ENCODE measurements around the gene HS6ST3.

The HS6ST3 gene

DNA sequence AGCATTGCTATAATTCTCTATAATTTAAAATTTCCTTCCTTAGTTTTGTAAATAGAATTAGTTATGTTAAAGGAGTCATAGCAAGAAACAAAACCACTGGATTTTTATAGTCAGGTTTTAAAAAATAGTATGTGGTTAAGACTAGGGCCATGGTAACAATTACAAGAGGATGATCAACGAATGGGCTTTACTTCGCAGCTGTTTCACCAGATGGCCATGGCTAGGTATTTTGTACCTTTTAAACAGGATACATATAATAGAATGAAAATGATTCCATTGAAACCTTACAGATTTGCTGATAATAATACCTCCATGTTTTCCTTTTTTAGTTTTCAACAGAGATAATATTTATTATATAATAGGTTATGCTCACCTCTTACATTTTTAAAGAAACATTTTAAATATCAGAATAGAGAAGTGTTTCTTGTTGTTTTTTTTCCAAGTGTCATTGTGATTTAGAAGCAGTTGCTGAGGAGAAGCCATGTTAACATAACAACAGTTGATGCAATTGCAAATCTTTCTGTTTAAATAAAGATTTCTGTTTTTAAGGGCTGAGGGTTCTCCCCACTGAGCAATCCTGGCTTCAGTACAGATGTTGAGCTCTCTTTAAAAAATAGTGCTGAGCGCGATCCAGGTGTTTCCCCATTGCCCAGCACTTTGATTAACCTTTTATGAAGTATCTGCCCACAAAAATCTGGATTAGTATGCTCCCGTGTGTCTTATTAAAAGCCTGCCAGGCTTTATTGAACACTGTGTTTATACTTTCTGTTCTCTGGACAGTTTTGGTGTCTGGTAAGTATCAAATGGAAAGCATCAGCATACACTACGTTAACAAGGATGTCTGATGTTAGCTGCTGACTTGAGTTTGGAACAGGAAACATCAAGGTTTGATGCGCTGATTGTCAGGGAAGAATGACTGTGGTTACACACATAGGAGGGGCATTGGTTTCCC is 205.3 kb downstream of the HS6ST3 start:
- ATAC-seq: no peak
- no peaks in the 10 kb centered on the region for H3K36me3 Mint-ChIP-seq
- H3K4me1 Mint-ChIP-seq: no peaks in the 10 kb centered on the region
- H3K4me3 Mint-ChIP-seq: no peak overlapping the region
- H3K9me3 Mint-ChIP-seq: no peaks in the 10 kb centered on the region
- no peaks in the 10 kb centered on the region for H3K27me3 Mint-ChIP-seq
- no peak overlapping the region for H3K27ac Mint-ChIP-seq

DNA sequence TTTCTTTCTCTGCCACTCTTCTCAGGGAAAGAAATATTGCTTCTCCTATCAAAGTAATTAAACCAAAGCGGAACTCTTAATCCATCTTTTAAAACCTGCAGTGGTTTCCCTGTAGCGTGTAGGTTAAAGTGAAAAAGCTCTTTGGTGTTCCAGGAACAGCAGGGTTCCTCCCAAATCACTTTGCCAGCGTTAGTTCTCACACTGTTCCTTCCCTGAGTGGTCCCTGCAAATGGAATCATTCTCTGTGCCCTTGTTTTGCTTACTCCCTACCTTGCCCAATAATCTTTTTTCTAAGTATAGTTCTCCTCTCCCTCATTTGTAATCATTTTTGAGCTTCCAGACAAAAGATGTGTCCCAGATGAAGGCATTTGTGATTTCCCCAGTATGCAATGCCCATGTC is 207.5 kb downstream of the HS6ST3 start:
- Mint-ChIP-seq H3K27me3 (no peaks in the 10 kb centered on the region), H3K36me3 (no peaks in the 10 kb centered on the region), H3K4me1 (no peaks in the 10 kb centered on the region), H3K27ac (no peak overlapping the region), H3K4me3 (no peak overlapping the region), H3K9me3 (no peaks in the 10 kb centered on the region)
- ATAC-seq: no peak

DNA sequence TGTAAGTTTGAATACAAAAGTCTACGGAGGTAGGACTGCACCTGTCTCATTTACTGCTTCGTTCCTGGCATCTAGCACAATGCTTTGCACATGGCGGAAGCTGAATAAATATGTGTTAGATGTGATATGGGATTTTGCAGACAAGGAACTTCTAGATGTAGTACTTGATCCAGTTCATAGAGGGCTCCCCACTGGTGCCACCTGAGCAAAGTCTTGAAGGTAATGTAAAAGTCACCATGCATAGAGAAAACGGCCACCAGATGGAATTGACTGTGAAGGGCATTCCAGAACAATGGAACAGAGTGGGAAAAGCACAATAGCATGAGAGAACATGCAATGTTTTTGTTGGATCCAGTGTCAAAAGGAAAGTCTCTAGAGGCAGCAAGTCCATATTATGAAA is 209.3 kb downstream of the HS6ST3 start:
- no peak for ATAC-seq
- Mint-ChIP-seq H3K36me3 (no peaks in the 10 kb centered on the region), H3K4me1 (no peaks in the 10 kb centered on the region), H3K27me3 (no peaks in the 10 kb centered on the region), H3K9me3 (peaks cover 3% of the 10 kb centered on the region), H3K27ac (no peak overlapping the region), H3K4me3 (no peak overlapping the region)

DNA sequence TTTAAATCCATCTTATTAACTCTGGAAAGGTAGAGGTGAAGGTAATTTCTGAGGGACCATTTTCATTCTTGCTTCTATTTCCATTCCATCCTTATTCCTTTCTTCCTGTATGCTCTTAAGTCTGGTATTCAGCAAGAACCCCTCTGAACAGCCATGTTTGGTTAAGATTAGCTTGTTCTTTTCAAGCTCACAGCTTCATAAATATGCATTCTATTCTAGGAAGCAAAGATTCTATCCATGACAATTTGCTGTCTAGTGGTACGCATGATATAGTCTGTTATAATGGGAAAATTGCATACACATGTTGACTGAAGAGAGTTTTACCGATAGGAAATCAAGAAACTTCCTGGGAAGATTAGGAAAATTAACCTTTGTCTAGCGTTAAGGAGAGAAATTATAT is 218.7 kb downstream of the HS6ST3 start:
- H3K4me1 Mint-ChIP-seq: no peaks in the 10 kb centered on the region
- H3K4me3 Mint-ChIP-seq: no peak overlapping the region
- H3K27me3 Mint-ChIP-seq: no peaks in the 10 kb centered on the region
- no peak overlapping the region for H3K27ac Mint-ChIP-seq
- H3K36me3 Mint-ChIP-seq: no peaks in the 10 kb centered on the region
- ATAC-seq: no peak
- H3K9me3 Mint-ChIP-seq: peaks cover 3% of the 10 kb centered on the region

DNA sequence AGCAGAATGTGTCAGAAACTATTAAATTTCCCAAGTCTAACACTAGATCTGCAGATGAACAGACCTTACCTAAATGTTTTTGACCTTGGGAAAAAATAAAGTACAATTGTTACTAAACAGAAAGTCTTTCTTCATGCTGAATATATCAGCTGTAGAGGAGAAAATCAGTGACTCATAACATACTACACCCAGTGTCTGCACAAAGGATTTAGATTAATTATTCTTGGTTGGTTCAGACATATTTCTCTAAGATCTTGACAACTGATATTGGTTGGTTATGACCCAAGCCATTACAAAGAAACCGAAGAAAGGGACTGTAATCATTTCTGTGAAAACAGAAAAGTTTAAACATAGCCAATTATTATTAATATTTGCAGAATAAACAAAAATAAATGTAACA is 225.1 kb downstream of the HS6ST3 start:
- H3K4me1 Mint-ChIP-seq: no peaks in the 10 kb centered on the region
- peaks cover 6% of the 10 kb centered on the region for H3K9me3 Mint-ChIP-seq
- no peak for ATAC-seq
- H3K27me3 Mint-ChIP-seq: no peaks in the 10 kb centered on the region
- no peak overlapping the region for H3K27ac Mint-ChIP-seq
- H3K4me3 Mint-ChIP-seq: no peak overlapping the region
- H3K36me3 Mint-ChIP-seq: no peaks in the 10 kb centered on the region

DNA sequence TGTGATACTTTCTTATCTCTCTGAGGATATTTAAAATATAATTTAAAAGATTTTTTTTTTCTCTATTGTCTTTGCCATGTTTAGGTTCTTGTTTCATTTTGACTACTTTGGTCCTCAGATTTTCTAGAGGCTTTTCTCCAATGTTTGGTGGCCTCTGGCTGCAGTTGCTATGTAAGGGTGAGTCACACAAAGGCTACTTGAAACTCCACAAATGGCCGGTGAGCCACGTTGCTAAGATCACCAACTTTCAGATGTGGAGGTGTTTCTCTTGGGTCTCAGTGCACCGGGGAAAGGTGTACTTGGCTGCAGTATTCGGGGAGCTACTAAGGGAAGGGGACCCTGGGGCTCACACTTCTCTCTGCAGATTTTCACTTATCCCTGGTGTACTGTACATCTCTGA is 248.1 kb downstream of the HS6ST3 start:
- no peak for ATAC-seq
- Mint-ChIP-seq H3K27ac (no peak overlapping the region), H3K9me3 (peaks cover 2% of the 10 kb centered on the region), H3K36me3 (no peaks in the 10 kb centered on the region), H3K4me1 (no peaks in the 10 kb centered on the region), H3K4me3 (no peak overlapping the region), H3K27me3 (no peaks in the 10 kb centered on the region)

DNA sequence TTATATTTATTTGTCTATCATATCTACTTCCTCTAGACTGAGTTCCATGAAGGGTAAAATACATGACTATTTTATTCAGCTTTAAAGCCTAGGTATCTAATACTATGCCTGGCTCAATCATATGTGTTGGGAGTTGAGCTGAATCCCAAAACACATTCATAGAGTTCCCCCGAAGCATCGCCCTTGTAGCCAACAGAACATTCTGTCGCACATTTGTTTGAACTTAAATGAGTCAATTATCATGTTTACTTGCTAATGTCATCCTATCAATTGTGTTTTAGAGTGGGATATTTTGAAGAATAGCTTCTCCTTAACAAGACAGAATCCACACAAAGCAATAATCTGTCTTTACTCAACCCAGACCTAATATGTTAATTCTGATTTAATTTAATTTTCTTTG is 252.4 kb downstream of the HS6ST3 start:
- no peak overlapping the region for H3K4me3 Mint-ChIP-seq
- no peak for ATAC-seq

DNA sequence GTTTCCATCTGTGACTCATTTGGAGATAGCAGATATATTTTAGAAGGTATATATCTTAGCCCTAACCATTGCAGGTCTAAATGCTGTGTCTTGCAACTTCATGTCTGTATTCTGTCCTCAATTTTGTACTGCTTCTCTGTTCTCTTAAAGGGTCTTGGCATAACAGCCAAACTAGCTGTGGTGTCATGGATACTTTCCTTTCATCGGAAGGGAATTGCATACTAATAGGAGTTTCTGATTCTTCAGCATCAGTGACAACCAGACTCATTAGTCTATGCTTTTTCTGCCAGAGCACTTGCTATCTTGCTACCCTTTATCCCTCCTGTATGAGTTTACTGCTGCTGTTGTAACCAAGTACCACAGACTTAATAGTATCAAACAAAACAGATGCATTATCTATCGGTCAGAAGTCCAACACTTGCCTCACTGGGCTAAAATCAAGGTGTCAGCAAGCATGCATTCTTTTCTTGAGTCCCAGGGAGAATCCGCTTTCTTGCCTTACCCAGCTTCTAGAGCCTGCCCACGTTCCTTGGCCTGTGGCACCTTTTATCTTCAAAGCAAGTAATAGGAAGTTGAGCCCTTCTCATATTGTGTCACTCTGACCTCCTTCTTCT is 253.1 kb downstream of the HS6ST3 start:
- Mint-ChIP-seq H3K4me1 (no peaks in the 10 kb centered on the region), H3K4me3 (no peak overlapping the region), H3K27me3 (no peaks in the 10 kb centered on the region), H3K36me3 (no peaks in the 10 kb centered on the region), H3K27ac (no peak overlapping the region), H3K9me3 (peaks cover 1% of the 10 kb centered on the region)
- no peak for ATAC-seq

More for the DNA sequence above, 252.4 kb downstream of the HS6ST3 start:
- Mint-ChIP-seq H3K4me1 (no peaks in the 10 kb centered on the region), H3K9me3 (peaks cover 2% of the 10 kb centered on the region), H3K36me3 (no peaks in the 10 kb centered on the region), H3K27me3 (no peaks in the 10 kb centered on the region), H3K27ac (no peak overlapping the region)

DNA sequence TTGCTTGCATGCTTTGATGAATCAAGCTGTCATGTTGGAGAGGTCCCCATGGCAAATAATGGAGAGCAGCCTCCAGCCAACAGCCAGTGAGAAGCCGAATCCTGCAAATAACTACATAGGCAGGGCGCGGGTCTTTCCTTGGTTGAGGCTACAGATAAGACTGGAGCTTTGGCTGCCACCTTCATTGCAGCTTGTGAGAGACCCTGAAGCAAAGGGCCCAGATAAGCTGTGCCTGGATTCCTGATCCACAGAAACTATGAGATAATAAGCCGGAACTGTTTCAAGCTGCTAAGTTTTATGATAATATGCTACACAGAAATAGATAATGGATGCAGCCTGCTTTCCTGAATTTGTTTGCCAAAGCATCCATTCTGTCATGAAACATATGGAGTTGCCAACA is 257.0 kb downstream of the HS6ST3 start:
- Mint-ChIP-seq H3K4me3 (no peak overlapping the region), H3K9me3 (no peaks in the 10 kb centered on the region), H3K27me3 (no peaks in the 10 kb centered on the region), H3K4me1 (no peaks in the 10 kb centered on the region), H3K36me3 (no peaks in the 10 kb centered on the region), H3K27ac (no peak overlapping the region)
- ATAC-seq: no peak

DNA sequence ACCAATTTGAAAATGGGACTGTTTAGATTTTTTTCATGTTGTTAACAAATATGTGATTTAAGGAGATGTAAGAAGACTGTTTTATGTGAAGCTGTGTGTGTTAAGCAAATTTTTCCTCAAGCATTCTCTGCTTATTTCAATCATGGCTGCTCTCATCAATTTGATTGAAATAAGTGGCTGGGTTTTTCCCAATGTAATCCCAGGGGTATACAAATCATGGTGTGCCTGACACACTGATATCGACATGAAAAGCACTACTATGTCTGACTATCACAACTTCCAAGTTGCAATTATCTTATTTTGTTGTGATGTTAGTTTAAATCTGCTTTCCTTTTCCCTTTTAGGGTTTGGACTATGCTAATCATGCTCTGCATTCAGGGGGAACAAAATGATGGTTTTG is 283.7 kb downstream of the HS6ST3 start:
- no peak for ATAC-seq
- no peaks in the 10 kb centered on the region for H3K4me1 Mint-ChIP-seq
- no peaks in the 10 kb centered on the region for H3K27me3 Mint-ChIP-seq
- peaks cover 5% of the 10 kb centered on the region for H3K9me3 Mint-ChIP-seq
- H3K4me3 Mint-ChIP-seq: no peak overlapping the region
- no peaks in the 10 kb centered on the region for H3K36me3 Mint-ChIP-seq
- no peak overlapping the region for H3K27ac Mint-ChIP-seq

DNA sequence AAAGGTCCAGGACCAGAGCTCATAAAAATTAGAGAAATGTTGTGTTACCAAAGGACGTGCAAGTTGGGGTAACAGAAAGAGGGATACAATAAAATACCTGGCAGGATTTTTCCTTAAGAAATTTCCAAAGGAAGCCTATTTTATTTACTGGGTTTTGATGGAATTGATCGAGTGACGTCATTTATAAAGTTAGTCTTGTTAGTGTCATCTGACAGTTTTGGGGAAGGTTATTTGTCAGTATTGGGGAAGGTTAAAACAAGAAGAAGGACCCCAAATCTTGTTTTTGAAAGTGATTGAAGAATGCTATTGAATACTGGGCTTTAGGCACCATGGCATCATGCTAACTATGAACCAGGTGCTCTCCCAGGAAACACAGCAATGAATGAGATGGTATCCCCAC is 287.9 kb downstream of the HS6ST3 start:
- H3K36me3 Mint-ChIP-seq: no peaks in the 10 kb centered on the region
- no peak for ATAC-seq
- H3K27me3 Mint-ChIP-seq: no peaks in the 10 kb centered on the region

DNA sequence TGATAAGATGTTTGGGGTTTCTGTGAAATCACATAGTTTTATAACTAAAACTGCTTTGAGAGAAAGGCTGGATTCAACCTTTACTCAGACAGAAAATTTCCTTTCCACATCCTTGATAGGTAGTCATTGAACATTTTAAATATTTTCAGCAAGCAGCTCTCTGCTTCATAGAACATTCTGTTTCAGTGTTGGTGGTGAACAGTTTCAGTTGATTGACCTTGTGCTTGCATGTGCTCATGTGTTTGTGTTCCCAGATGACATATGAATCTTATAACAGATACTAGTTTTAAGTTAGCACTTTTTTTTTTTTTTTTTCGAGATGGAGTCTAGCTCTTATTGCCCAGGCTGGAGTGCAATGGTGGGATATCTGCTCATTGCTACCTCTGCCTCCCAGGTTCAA is 290.1 kb downstream of the HS6ST3 start:
- Mint-ChIP-seq H3K4me3 (no peak overlapping the region), H3K36me3 (no peaks in the 10 kb centered on the region), H3K27me3 (no peaks in the 10 kb centered on the region), H3K4me1 (no peaks in the 10 kb centered on the region), H3K27ac (no peak overlapping the region), H3K9me3 (peaks cover 8% of the 10 kb centered on the region)
- no peak for ATAC-seq

More for the DNA sequence above, 287.9 kb downstream of the HS6ST3 start:
- Mint-ChIP-seq H3K4me1 (no peaks in the 10 kb centered on the region), H3K4me3 (no peak overlapping the region), H3K9me3 (peaks cover 6% of the 10 kb centered on the region), H3K27ac (no peak overlapping the region)

DNA sequence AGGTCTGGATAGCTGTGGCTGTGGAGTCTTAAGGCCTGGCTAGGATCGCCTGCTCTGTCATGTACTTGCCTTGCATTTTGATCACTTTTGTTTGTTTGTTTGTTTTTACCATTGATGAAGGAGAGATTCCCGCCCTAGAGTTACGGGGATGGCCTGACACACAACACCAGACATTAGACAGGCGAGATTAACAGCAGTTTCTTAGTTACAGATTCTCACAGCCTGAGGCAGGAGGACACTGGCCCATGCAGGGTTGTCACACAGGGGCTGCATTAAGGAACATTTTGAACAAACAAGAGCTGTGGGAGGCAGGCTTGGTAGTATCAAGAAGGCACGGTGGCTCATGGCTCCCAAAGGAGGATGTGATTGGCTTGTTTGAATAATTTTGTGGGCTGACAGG is 291.8 kb downstream of the HS6ST3 start:
- no peak for ATAC-seq
- Mint-ChIP-seq H3K4me3 (no peak overlapping the region), H3K27me3 (no peaks in the 10 kb centered on the region), H3K36me3 (no peaks in the 10 kb centered on the region), H3K4me1 (no peaks in the 10 kb centered on the region), H3K27ac (no peak overlapping the region), H3K9me3 (peaks cover 8% of the 10 kb centered on the region)

DNA sequence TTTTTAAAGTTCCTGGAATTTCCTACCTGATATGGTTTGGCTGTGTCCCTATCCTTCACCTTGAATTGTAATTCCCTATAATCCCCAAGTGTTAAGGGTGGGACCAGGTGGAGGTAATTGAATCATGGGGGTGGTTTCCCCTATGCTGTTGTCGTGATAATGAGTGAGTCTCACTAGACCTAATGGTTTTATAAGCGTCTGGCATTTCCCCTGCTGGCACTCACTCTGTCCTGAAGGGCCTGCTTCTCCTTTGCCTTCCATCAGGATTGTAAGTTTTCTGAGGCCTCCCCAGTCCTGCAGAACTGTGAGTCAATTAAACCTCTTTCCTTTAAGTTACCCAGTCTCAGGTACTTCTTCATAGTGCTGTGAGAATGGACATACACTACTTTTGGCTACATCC is 298.7 kb downstream of the HS6ST3 start:
- H3K9me3 Mint-ChIP-seq: peaks cover 16% of the 10 kb centered on the region
- H3K4me3 Mint-ChIP-seq: no peak overlapping the region
- H3K4me1 Mint-ChIP-seq: no peaks in the 10 kb centered on the region
- H3K27me3 Mint-ChIP-seq: no peaks in the 10 kb centered on the region
- H3K36me3 Mint-ChIP-seq: no peaks in the 10 kb centered on the region
- H3K27ac Mint-ChIP-seq: no peak overlapping the region
- no peak for ATAC-seq

DNA sequence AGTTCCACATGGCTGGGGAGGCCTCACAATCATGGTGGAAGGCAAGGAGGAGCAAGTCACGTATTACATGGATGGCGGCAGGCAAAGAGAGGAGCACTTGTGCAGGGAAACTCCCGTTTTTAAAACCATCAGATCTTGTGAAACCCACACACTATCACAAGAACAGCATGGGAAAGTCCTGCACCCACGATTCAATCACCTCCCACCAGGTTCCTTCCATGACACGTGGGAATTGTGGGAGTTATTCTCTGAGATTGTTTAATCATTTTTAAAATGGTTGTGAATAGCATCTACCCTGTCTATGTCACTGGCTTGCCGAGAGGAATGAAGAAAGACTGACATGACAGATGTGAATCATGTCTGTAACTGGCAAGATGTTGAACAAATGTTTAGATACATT is 301.7 kb downstream of the HS6ST3 start:
- Mint-ChIP-seq H3K36me3 (no peaks in the 10 kb centered on the region), H3K4me1 (no peaks in the 10 kb centered on the region), H3K27ac (no peak overlapping the region), H3K9me3 (peaks cover 18% of the 10 kb centered on the region), H3K4me3 (no peak overlapping the region), H3K27me3 (no peaks in the 10 kb centered on the region)
- no peak for ATAC-seq

DNA sequence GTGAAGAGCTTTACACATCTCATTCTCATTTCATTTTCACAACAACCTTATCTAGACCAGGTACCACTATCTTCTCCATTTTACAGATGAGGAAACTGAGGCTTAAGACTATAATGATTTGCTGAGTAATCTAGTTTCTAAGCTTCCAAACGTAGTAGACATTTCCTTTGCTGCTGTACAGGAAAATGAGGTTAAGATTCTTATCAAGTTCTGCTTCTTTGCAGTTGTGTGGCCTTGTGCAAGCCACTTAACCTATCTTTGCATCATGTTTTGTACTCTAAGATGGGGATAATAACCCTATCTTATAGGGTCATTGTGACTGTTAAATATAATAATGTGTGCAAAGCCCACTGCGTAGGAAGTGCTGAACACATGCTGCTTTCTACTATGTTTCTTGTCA is 307.9 kb downstream of the HS6ST3 start:
- no peaks in the 10 kb centered on the region for H3K4me1 Mint-ChIP-seq
- H3K27ac Mint-ChIP-seq: no peak overlapping the region
- no peaks in the 10 kb centered on the region for H3K36me3 Mint-ChIP-seq
- no peaks in the 10 kb centered on the region for H3K27me3 Mint-ChIP-seq
- H3K9me3 Mint-ChIP-seq: peaks cover 11% of the 10 kb centered on the region
- ATAC-seq: no peak
- H3K4me3 Mint-ChIP-seq: no peak overlapping the region

Measured in stimulated activated memory B cell treated with anti-CD40 and anti-IgM and Interleukin-4, amounts not matched to agents 10 μg/mL and 1 μg/mL and 100 μg/mL, for 72 hours (primary cell).